CD4-positive, alpha-beta T cell treated with Interleukin-4 for 4 hours (primary cell): ENCODE results near the gene PITX1.

Experiments used
- DNase-seq: peaks from one replicate; pipeline ENCODE4 v3.0.0-alpha.2; 2020

PITX1 gene

DNA sequence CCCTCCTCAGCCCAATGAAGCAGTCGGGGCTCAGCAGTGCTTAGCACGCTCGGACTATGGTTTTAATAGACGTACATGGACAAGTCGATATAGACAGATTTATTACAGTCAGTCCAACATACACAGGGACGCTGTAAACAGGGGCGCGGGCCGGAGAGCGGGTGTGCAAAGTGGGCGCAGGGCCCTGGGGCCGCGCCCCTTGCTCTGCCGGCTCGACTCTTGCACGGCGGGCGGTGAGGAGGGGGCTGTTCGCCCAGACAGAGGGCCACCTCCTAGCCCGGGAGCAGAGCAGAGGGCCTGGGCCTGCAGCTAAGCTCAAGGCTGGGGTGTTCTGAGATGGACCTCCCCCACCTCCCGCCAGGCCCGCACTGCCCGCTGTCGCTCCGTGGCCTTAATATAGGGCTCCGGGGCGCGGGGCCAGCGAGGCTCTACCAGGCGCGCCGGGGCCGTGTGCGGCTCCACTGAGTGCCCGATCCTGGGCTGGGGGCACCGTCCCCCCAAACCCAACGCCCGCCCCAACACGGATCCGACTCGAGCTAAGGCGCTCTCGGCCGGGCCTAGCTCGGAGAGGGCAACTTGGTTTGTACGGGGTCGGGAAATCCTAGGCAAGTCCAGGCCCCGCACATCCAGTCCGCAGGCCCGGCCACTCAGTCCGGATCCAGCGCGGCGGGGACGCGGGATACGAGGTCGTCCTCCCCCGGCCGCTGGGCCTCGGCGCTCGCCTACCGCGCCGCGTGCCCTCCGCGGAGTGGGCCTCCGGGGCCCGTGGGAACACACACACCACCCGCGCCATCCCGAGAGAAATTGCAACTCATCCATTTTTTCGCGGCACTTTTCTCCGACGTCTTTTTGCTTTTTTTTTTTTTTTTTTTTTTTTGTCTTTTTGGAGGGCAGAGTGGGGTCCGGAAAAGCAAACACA lies 6.1 kb downstream of the PITX1 start:
- no peak for DNase-seq

DNA sequence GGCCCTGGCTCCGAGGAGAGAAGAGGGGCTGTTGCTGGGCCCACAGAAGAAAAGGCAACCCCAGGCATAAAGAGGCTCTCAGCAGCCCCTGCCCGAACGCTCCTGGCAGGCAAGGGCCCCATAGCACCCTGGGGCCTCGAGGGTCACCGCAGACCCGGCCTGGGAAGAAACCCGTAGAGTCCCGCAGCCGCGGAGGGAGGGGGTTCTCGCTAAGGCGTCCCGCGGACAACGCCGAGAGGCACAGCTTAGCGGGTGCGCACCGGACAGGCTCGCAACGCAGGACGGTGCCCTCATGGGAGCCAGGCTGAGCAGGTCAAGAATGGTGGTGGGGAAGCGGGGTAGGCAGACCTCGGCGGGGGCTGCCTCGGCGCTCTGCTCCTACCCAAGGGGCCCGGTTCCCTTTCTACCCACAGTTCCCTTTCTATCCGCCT lies 6.7 kb downstream of the PITX1 start:
- DNase-seq: no peak

DNA sequence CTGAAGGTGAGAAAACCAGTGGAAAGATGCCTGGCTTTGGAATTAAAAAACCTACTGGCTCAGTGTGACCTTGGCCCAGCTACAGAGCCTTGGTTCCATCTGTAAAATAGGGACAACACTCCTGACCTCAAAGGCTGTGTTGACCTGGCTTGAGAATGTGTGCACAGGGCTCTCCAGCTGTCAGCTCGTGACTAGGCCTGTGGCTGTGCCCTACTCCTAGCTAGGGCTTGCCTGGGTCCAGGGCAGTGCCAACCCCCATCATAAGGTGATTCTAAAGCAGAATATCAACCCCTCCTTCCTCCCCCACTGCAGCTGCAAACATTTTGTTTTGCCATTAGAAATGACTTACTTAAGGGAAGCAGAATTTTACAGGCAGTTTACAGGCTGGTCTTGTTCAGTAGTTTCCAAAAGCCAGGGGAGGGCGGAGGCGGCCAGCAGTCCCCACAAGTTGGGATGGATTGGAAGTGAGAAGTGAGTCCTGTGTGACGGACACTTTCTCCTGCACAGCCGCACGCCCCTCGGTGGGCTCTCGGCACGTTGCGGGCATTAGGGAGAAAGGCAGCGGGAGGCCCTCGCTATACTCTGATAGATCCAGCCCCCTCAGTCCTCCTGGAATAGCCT lies 7.3 kb downstream of the PITX1 start:
- no peak for DNase-seq

- DNase-seq: no peak
These were observed 8.0 kb downstream of the PITX1 start for GRCh38 chr5:135025730-135026644.

- DNase-seq: no peak
These were observed 8.9 kb downstream of the PITX1 start for GRCh38 chr5:135024956-135025729.

- DNase-seq: no peak
These were observed 13.7 kb downstream of the PITX1 start for GRCh38 chr5:135020111-135020895.

GRCh38 chr5:135019314-135019713 lies 14.7 kb downstream of the PITX1 start:
- no peak for DNase-seq

DNA sequence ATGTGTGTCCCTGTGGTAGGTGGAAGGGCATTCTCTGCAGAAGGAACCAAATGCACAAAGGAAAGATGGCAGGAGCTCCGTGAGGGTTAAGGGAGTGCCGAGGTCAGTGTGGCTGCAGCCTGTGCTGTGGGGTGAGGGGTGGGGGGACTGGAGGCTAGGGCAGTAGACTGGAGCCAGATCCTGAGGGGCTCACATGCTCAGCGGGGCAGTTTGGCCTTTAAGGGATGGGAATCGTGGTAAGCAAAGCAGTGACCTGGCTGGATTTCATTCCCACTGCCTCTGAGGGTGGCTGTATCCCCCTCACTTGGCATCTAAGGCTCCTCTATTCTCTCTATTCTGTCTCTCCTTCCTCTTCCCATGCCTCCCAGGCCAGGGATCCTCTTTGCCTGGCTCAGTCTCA lies 15.6 kb downstream of the PITX1 start:
- DNase-seq: no peak

- no peak for DNase-seq
These were observed 17.2 kb downstream of the PITX1 start for GRCh38 chr5:135016861-135017290.

- DNase-seq: no peak
These were observed 18.1 kb downstream of the PITX1 start for GRCh38 chr5:135015942-135016341.

DNA sequence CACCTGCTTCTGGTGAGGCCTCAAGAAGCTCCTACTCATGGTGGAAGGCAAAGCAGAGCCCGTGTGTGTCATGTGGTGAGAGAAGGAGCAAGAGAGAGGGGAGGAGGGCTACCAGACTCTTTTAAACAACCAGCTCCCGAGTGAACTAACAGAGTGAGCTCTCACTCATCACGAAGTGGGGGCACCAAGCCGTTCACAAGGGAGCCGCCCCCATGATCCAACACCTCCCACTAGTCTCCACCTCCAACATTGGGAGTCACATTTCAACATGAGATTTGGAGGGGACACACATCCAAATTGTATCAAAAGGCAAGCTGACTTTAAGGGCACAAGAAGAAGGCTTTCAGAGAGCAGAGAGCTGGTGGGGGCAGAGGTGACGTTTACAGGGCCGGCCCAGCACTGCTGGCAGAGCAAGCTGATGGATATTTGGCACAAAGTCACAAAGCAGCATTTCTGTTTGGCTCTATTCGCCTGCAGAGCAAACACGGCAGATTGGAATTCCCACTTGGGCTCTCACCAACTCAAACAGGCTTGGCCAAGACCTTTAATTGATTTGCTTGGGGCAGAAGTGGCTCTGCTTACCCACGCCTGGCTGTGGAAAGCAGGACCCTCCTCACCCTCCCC lies 20.0 kb downstream of the PITX1 start:
- DNase-seq: no peak

- no peak for DNase-seq
These were observed 20.6 kb downstream of the PITX1 start for GRCh38 chr5:135013445-135013844.

GRCh38 chr5:135012951-135013391 lies 21.1 kb downstream of the PITX1 start:
- DNase-seq: no peak

DNA sequence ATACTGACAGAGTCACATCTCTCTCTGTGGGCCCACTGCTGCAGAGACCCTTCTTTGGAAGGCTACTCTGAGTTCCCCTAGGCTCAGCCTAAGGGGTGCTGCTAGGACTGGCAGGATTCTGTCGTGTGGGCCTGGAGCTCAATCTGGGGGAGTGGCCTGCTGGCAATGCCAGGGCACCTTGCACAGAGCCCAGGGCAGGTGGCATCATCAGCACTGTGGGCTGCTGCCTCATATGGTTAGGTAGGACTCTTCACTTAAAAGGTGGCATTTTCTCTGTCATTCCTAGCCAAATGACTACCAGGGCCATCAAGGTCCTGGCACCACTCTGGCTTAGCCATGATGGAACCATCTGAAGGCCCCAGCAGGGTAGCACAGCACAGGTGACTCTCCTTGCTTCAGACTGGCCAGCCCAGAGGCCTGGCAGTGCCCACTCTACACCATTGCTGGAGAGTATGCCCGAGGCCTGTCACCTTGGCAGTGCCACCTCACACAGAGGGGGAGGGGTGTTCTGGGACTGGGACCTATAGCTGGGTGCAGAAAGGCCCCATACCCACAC lies 21.9 kb downstream of the PITX1 start:
- DNase-seq: no peak

DNA sequence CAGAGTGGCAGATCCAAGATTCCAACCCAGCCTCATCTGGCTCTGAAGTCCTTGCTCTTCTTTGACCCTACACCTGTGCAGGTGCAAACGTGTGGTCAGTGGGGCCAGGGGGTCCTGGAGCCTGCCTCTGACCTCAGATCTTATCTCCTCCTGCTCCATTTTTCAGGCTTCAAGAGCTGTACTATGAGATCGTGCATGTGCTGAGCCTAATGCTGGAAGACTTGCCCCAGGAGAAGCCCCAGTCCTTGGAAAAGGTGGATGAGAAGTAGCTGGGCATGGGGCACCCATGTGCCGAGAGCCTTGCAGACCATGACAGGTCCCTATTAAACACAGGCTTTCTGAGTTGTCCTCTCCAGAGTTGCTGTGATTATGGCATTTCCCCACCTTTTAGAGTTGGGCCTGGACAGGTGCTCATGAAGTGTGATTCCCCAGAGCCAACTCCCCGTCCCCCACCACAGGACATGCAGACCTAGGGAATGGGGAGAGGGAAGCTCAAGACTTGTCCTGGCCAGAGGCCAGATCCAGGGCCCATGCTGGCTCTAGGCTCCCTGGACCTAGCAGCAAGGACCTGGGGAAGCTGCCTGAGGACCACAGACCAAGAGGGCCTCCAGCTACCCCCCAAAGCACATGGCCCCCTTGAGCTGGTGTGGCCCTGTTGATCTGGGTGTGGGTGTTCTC lies 22.5 kb downstream of the PITX1 start:
- DNase-seq: no peak

DNA sequence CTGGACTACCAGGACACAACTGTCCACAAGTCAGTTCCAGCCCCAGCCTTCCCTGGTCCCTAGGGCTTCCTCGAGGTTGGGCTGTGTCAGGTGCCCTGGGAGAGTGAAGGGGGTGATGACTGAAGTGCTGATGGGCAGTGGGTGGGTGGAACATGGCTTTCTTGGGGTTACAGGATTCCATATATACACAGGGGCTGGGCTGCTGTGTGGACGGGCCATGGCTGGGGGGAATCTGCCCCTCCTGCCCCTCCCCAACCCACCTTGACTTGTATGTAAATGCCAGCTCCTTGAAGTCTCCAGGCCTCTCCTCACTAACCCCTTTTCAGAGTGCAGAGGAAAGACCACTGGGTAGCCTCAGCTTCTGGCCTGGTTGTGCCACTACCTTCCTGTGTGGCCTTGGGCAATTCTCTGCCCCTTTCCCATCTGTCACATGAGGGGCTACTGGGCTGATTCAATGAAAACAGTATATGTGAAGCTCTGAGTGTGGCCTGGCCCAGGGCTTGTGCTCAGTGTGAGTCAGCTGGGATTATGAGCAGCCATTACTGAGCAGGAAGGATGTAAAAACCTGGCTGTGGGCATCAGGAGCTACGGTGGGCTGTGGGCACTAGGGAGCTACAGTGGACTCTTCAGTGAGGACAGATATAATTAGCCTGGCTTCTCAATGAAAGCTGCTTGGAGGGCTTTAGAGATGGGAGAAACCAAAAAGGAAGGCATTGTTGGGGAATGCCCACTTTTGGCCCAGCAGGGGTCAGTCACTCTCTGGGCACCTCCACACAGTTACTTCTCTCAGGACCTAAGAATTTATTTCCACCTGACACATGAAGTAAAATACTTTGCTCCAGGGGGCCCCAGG lies 23.3 kb downstream of the PITX1 start:
- DNase-seq: no peak

GRCh38 chr5:135009736-135010501 lies 24.1 kb downstream of the PITX1 start:
- no peak for DNase-seq
